GM23248 (cell line): ENCODE measurements around the gene USP31.

Source experiments
- EZH2 ChIP-seq: fragments of 200-600 bp; sonication (generic); IDR thresholded peaks from 2 replicates; pipeline ENCODE4 v1.6.1; 2018; ENCODE audit warnings: antibody characterized with exemption, mild to moderate bottlenecking; ENCODE audit not compliant: insufficient read depth, poor library complexity, severe bottlenecking
- EZH2phosphoT487 ChIP-seq: fragments of 200-600 bp; sonication (generic); IDR thresholded peaks from 2 replicates; pipeline ENCODE4 v1.6.1; 2018; ENCODE audit warnings: antibody characterized with exemption, moderate library complexity, mild to moderate bottlenecking, low read depth; ENCODE audit not compliant: insufficient read depth

DNA sequence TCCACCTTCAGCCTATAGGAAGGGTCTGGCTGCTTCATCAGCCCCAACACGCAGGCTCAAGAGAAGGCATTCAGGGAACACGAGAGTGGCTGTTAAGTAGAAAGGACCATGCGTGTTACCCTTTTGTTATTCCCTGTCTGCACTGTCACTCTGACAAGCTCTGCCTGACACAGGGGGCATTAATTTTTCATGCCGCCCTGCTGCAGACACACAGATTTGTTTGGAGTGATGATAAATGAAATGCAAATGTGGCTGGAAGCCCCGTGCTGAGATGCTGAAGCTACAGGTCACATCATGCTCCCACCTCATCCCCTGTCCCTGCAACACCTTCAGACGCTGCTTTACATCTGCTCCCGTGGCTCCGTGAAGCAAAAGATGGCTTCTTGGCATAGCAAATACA lies 97.7 kb downstream of the USP31 start:
- TF ChIP-seq EZH2: no peak
- TF ChIP-seq EZH2phosphoT487: no peak
